H9 (cell line): Measurements from ENCODE around the gene ETNPPL. TPM values are rescaled to one million over a fixed set of nuclear protein-coding genes. Genes with fewer than 3 reads are reported as not detected.

Source experiments
- DNase-seq: peaks from one replicate; pipeline ENCODE4 v3.0.0-alpha.2; 2017
- H2AFZ ChIP-seq: one replicate; pipeline ENCODE4 v1.6.1; 2013; ENCODE audit warnings: mild to moderate bottlenecking, low read length, control low read depth, moderate library complexity
- H2AK5ac ChIP-seq: 2 replicates; pipeline ENCODE4 v1.6.1; 2013; ENCODE audit warnings: low read length, control low read depth, mixed read lengths; ENCODE audit not compliant: insufficient read length
- H2BK120ac ChIP-seq: one replicate; pipeline ENCODE4 v1.6.1; 2013; ENCODE audit warnings: low read depth, mild to moderate bottlenecking, low read length, control low read depth, inconsistent platforms; ENCODE audit not compliant: poor library complexity, severe bottlenecking
- H2BK12ac ChIP-seq: 2 replicates; pipeline ENCODE4 v1.6.1; 2013; ENCODE audit warnings: low read length, control low read depth, mixed read lengths, low read depth; ENCODE audit not compliant: insufficient read length
- H2BK15ac ChIP-seq: 2 replicates; pipeline ENCODE4 v1.6.1; 2013; ENCODE audit warnings: low read depth, low read length, control low read depth
- H2BK20ac ChIP-seq: one replicate; pipeline ENCODE4 v1.6.1; 2013; ENCODE audit warnings: low read depth, mild to moderate bottlenecking, low read length, control low read depth, inconsistent platforms; ENCODE audit not compliant: poor library complexity, severe bottlenecking
- H2BK5ac ChIP-seq: 2 replicates; pipeline ENCODE4 v1.6.1; 2013; ENCODE audit warnings: low read length, control low read depth, mixed read lengths; ENCODE audit not compliant: insufficient read length
- H3K14ac ChIP-seq: 2 replicates; pipeline ENCODE4 v1.6.1; 2013; ENCODE audit warnings: low read length, control low read depth; ENCODE audit not compliant: insufficient read depth
- H3K18ac ChIP-seq: 2 replicates; pipeline ENCODE4 v1.6.1; 2013; ENCODE audit warnings: low read depth, mild to moderate bottlenecking, mixed read lengths, low read length, control low read depth; ENCODE audit not compliant: insufficient read length
- H3K23ac ChIP-seq: 2 replicates; pipeline ENCODE4 v1.6.1; 2013; ENCODE audit warnings: low read length, control low read depth, mixed read lengths, low read depth; ENCODE audit not compliant: insufficient read length
- H3K23me2 ChIP-seq: 2 replicates; pipeline ENCODE4 v1.6.1; 2013; ENCODE audit warnings: low read depth, mild to moderate bottlenecking, mixed read lengths, low read length, control low read depth; ENCODE audit not compliant: insufficient read length, poor library complexity, severe bottlenecking
- H3K27ac ChIP-seq: 2 replicates; pipeline ENCODE4 v1.5.1; 2013; ENCODE audit warnings: low read length, control low read depth, mixed read lengths, low read depth; ENCODE audit not compliant: insufficient read length
- H3K27me3 ChIP-seq: 2 replicates; pipeline ENCODE4 v1.6.1; 2013; ENCODE audit warnings: low read length, control low read depth, inconsistent platforms; ENCODE audit not compliant: insufficient read depth
- H3K4ac ChIP-seq: 2 replicates; pipeline ENCODE4 v1.6.1; 2013; ENCODE audit warnings: low read depth, mild to moderate bottlenecking, control low read depth, inconsistent platforms, low read length, moderate library complexity
- H3K4me1 ChIP-seq: 2 replicates; pipeline ENCODE4 v1.6.1; 2013; ENCODE audit warnings: low read length, control low read depth, inconsistent platforms; ENCODE audit not compliant: insufficient read depth
- H3K4me2 ChIP-seq: 2 replicates; pipeline ENCODE4 v1.6.1; 2013; ENCODE audit warnings: low read length, control low read depth, mixed read lengths; ENCODE audit not compliant: insufficient read length, insufficient read depth
- H3K56ac ChIP-seq: 2 replicates; pipeline ENCODE4 v1.6.1; 2013; ENCODE audit warnings: low read depth, mild to moderate bottlenecking, mixed read lengths, low read length, control low read depth; ENCODE audit not compliant: insufficient read length
- H3K79me1 ChIP-seq: 2 replicates; pipeline ENCODE4 v1.6.1; 2013; ENCODE audit warnings: low read depth, mild to moderate bottlenecking, moderate library complexity, low read length, control low read depth, inconsistent platforms; ENCODE audit not compliant: insufficient read depth, poor library complexity, severe bottlenecking
- H3K79me2 ChIP-seq: 2 replicates; pipeline ENCODE4 v1.6.1; 2013; ENCODE audit warnings: low read length, control low read depth, inconsistent platforms; ENCODE audit not compliant: insufficient read depth
- H3K9ac ChIP-seq: 2 replicates; pipeline ENCODE4 v1.6.1; 2013; ENCODE audit warnings: low read length, control low read depth, mixed read lengths; ENCODE audit not compliant: insufficient read length; ENCODE audit errors: extremely low read depth
- H3K9me3 ChIP-seq: one replicate; pipeline ENCODE4 v1.6.1; 2013; ENCODE audit warnings: low read depth, low read length, inconsistent platforms; ENCODE audit not compliant: control insufficient read depth
- H3T11ph ChIP-seq: one replicate; pipeline ENCODE4 v1.6.1; 2013; ENCODE audit warnings: mild to moderate bottlenecking, low read length, control low read depth, inconsistent platforms
- H4K20me1 ChIP-seq: one replicate; pipeline ENCODE4 v1.6.1; 2013; ENCODE audit not compliant: control insufficient read depth, insufficient read length, insufficient read depth
- H4K5ac ChIP-seq: 2 replicates; pipeline ENCODE4 v1.6.1; 2013; ENCODE audit warnings: low read depth, mild to moderate bottlenecking, mixed read lengths, low read length, control low read depth; ENCODE audit not compliant: insufficient read length
- H4K8ac ChIP-seq: replicated peaks from 2 replicates; pipeline ENCODE4 v1.6.1; 2013; ENCODE audit warnings: low read length, control low read depth, mixed read lengths, low read depth; ENCODE audit not compliant: insufficient read length
- H4K91ac ChIP-seq: 2 replicates; pipeline ENCODE4 v1.6.1; 2013; ENCODE audit warnings: low read depth, mild to moderate bottlenecking, moderate library complexity, mixed read lengths, low read length, control low read depth; ENCODE audit not compliant: insufficient read length
- H3K27ac Mint-ChIP-seq, 3 experiments: 2 replicates in 2 of 3; 3 replicates in 1 of 3; pipeline ENCODE4 v1.8.0; 2020 to 2021; ENCODE audit warnings: mixed read lengths in 3 of 3, mild to moderate bottlenecking in 1 of 3, moderate library complexity in 1 of 3
- H3K27me3 Mint-ChIP-seq: 2 replicates; pipeline ENCODE4 v1.8.0; 2021; ENCODE audit warnings: low read depth, mild to moderate bottlenecking, moderate library complexity, mixed read lengths
- H3K36me3 Mint-ChIP-seq, 3 experiments: 2 replicates in 2 of 3; 3 replicates in 1 of 3; pipeline ENCODE4 v1.8.0; 2020 to 2021; ENCODE audit warnings: low read depth in 3 of 3, mixed read lengths in 3 of 3; ENCODE audit not compliant: insufficient read depth in 1 of 3
- H3K4me1 Mint-ChIP-seq, 2 experiments: 2 replicates each; pipeline ENCODE4 v1.8.0; 2020; ENCODE audit warnings: mixed read lengths in 2 of 2
- H3K4me3 Mint-ChIP-seq, 2 experiments: 2 replicates in 1 of 2; 3 replicates in 1 of 2; pipeline ENCODE4 v1.8.0; 2020 to 2021; ENCODE audit warnings: mild to moderate bottlenecking in 2 of 2, mixed read lengths in 2 of 2, moderate library complexity in 1 of 2
- H3K9me3 Mint-ChIP-seq, 2 experiments: 2 replicates in 1 of 2; 3 replicates in 1 of 2; pipeline ENCODE4 v1.8.0; 2020; ENCODE audit warnings: mild to moderate bottlenecking in 2 of 2, mixed read lengths in 2 of 2, moderate library complexity in 1 of 2
- CTCF ChIP-seq: fragments of 200-600 bp; sonication (generic); conservative IDR thresholded peaks from 3 replicates; pipeline ENCODE4 v1.8.0; 2021; ENCODE audit warnings: antibody characterized with exemption, mild to moderate bottlenecking
- WGBS: extraction: QIAGEN DNeasy Blood & Tissue Kit; methylation state at CpG from one replicate; pipeline ENCODE4 v1.1.7; 2013; ENCODE audit warnings: missing lambda C conversion rate, low lambda C conversion rate, mixed read lengths; ENCODE audit not compliant: insufficient read length; ENCODE audit errors: extremely low coverage; 5-methylcytosine and 5-hydroxymethylcytosine counted together
- total RNA-seq: library from RNA; stranded (reverse); gene quantifications from 2 replicates; pipeline ENCODE4 v1.2.1, GENCODE V29; 2021

ETNPPL gene
- total RNA-seq, 1 experiment from 2014 or later: 1.3 TPM

- Mint-ChIP-seq H3K4me1 (no peaks in the 10 kb centered on the region), H3K9me3 (no peaks in the 10 kb centered on the region), H3K36me3 (no peaks in the 10 kb centered on the region), H3K27me3 (no peaks in the 10 kb centered on the region; the same call in 1 of the 2 replicates), H3K4me3 (no peak overlapping the region), H3K27ac (no peak overlapping the region)
- no peak overlapping the region for H3K14ac ChIP-seq
- H3K9ac ChIP-seq: no peak overlapping the region
- no peak overlapping the region for H2BK15ac ChIP-seq
- no peaks in the 10 kb centered on the region for H3K23me2 ChIP-seq
- H3K56ac ChIP-seq: no peak overlapping the region
- no peak overlapping the region for H3T11ph ChIP-seq
- no peaks in the 10 kb centered on the region for H3K9me3 ChIP-seq
- no peaks in the 10 kb centered on the region for H3K79me2 ChIP-seq
- no peak overlapping the region for H2AFZ ChIP-seq
- no peak overlapping the region for H2BK20ac ChIP-seq
- no peak overlapping the region for H3K27ac ChIP-seq
- no peak for DNase-seq
- no peak overlapping the region for H2BK12ac ChIP-seq
- H3K4me1 ChIP-seq: no peaks in the 10 kb centered on the region
- no peak overlapping the region for H4K91ac ChIP-seq
- no peaks in the 10 kb centered on the region for H3K79me1 ChIP-seq
- peaks cover 3% of the 10 kb centered on the region for H4K20me1 ChIP-seq
- H3K27me3 ChIP-seq: no peaks in the 10 kb centered on the region
- H2BK5ac ChIP-seq: no peak overlapping the region
- no peak overlapping the region for H2BK120ac ChIP-seq
- H3K23ac ChIP-seq: no peak overlapping the region
- H3K4ac ChIP-seq: no peak overlapping the region
- TF ChIP-seq CTCF: no peak
- H3K4me2 ChIP-seq: no peak overlapping the region
- no peak overlapping the region for H3K18ac ChIP-seq
- no peak overlapping the region for H4K8ac ChIP-seq
- H4K5ac ChIP-seq: no peak overlapping the region
- WGBS: no CpG with 5 or more reads among the region's 9 CpGs
- H2AK5ac ChIP-seq: no peak overlapping the region
Observed at GRCh38 chr4:108788731-108789130, 25.9 kb upstream of the ETNPPL start.
